ENCODE measurements around the gene ZNF292. TPM values are rescaled to one million over a fixed set of nuclear protein-coding genes. Genes with fewer than 3 reads are reported as not detected.
A peak's percentile ranks its signal among the peaks of the same experiment; 100 is the strongest.
"Not testable (repeated sequence)": the region's sequence is repeated elsewhere in the genome, so short reads cannot be mapped to it uniquely, and the experiment has no call there.

ZNF292 gene
- 10 to 100 TPM; 32.7 to 47.5 TPM for total RNA-seq
- long read RNA-seq, full-length matches to known transcripts = 6 of 18 reads
- long read RNA-seq, partial matches to known transcripts = 2 of 18 reads
- long read RNA-seq, other reads (novel, unspliced or antisense) = 10 of 18 reads

GRCh38 chr6:87154993-87155841, at the start of gene ZNF292:
ZNF292 (plus strand) TSS chr6:87155565; CDS start chr6:87155592, 27 bp downstream.
- ATAC-seq = peak; percentile 92
- intact Hi-C loops (cut with DNase I, micrococcal nuclease) = no loop called here
- peak; percentile 98 to 99 for DNase-seq

GRCh38 chr6:87105823-87106222, 49.5 kb upstream of the ZNF292 start:
- no peak for DNase-seq
- ATAC-seq = no peak
- intact Hi-C loops (cut with DNase I, micrococcal nuclease) = no loop called here

GRCh38 chr6:87110636-87111035, 44.7 kb upstream of the ZNF292 start:
- ATAC-seq (no peak), DNase-seq (no peak)
- intact Hi-C loops (cut with DNase I, micrococcal nuclease) = no loop called here

GRCh38 chr6:87115402-87116135, 39.8 kb upstream of the ZNF292 start:
- ATAC-seq (no peak), DNase-seq (no peak)
- intact Hi-C loops (cut with DNase I, micrococcal nuclease) = no loop called here

- ATAC-seq (no peak), DNase-seq (no peak)
- intact Hi-C loops (cut with DNase I, micrococcal nuclease) = no loop called here
Measured at GRCh38 chr6:87116922-87117321, 38.4 kb upstream of the ZNF292 start.

- DNase-seq (no peak), ATAC-seq (no peak)
- intact Hi-C loops (cut with DNase I, micrococcal nuclease) = no loop called here
Measured at GRCh38 chr6:87118054-87118453, 37.3 kb upstream of the ZNF292 start.

GRCh38 chr6:87122477-87122876, 32.9 kb upstream of the ZNF292 start:
- DNase-seq (no peak), ATAC-seq (no peak)
- intact Hi-C loops (cut with DNase I, micrococcal nuclease) = no loop called here

- ATAC-seq = no peak
- no peak for DNase-seq
- intact Hi-C loops (cut with DNase I, micrococcal nuclease) = no loop called here
Measured at GRCh38 chr6:87124074-87124473, 31.3 kb upstream of the ZNF292 start.

GRCh38 chr6:87126501-87126900, 28.9 kb upstream of the ZNF292 start:
- intact Hi-C loops (cut with DNase I, micrococcal nuclease) = no loop called here
- ATAC-seq (no peak), DNase-seq (no peak)

- intact Hi-C loops (cut with DNase I, micrococcal nuclease) = no loop called here
- no peak for ATAC-seq
- DNase-seq = no peak
Measured at GRCh38 chr6:87127737-87128136, 27.6 kb upstream of the ZNF292 start.

GRCh38 chr6:87136963-87137362, 18.4 kb upstream of the ZNF292 start:
- DNase-seq = no peak
- ATAC-seq = no peak
- intact Hi-C loops (cut with DNase I, micrococcal nuclease) = loop anchor here in 1 of 2 donors (10.0 kb wide), 1 partner anchor 98 kb away; no protein-coding TSS in a partner anchor

GRCh38 chr6:87139236-87139635, 16.1 kb upstream of the ZNF292 start:
- no peak for DNase-seq

GRCh38 chr6:87139927-87140326, 15.4 kb upstream of the ZNF292 start:
- DNase-seq, ATAC-seq: not testable (repeated sequence)
- intact Hi-C loops (cut with DNase I, micrococcal nuclease) = loop anchor here in 1 of 2 donors (10.0 kb wide), 1 partner anchor 95 kb away; no protein-coding TSS in a partner anchor

More at GRCh38 chr6:87139236-87139635, 16.1 kb upstream of the ZNF292 start:
- ATAC-seq = peak; percentile 83
- intact Hi-C loops (cut with DNase I, micrococcal nuclease) = loop anchor here in 1 of 2 donors (10.0 kb wide), 1 partner anchor 96 kb away; no protein-coding TSS in a partner anchor

- intact Hi-C loops (cut with DNase I, micrococcal nuclease) = no loop called here
- no peak for ATAC-seq
- DNase-seq = no peak
Measured at GRCh38 chr6:87146363-87146762, 9.0 kb upstream of the ZNF292 start.

GRCh38 chr6:87150406-87150805, 5.0 kb upstream of the ZNF292 start:
- no peak for ATAC-seq

GRCh38 chr6:87151471-87151780, 3.9 kb upstream of the ZNF292 start:
- ATAC-seq (no peak), DNase-seq (no peak)
- intact Hi-C loops (cut with DNase I, micrococcal nuclease) = no loop called here

More at GRCh38 chr6:87150406-87150805, 5.0 kb upstream of the ZNF292 start:
- no peak for DNase-seq
- intact Hi-C loops (cut with DNase I, micrococcal nuclease) = no loop called here

- intact Hi-C loops (cut with DNase I, micrococcal nuclease) = no loop called here
- peak; percentile 49 to 69 for DNase-seq
- no peak for ATAC-seq
Measured at GRCh38 chr6:87151781-87152525, 3.4 kb upstream of the ZNF292 start.

GRCh38 chr6:87152526-87152955, 2.8 kb upstream of the ZNF292 start:
- intact Hi-C loops (cut with DNase I, micrococcal nuclease) = no loop called here
- DNase-seq (no peak), ATAC-seq (no peak)

- DNase-seq = no peak
- intact Hi-C loops (cut with DNase I, micrococcal nuclease) = no loop called here
- no peak for ATAC-seq
Measured at GRCh38 chr6:87154641-87154992, 748 bp upstream of the ZNF292 start.
